HCT116 (cell line): Measurements from ENCODE around the gene TBCCD1. TPM values are rescaled to one million over a fixed set of nuclear protein-coding genes. Genes with fewer than 3 reads are reported as not detected.

Experiments used
- ATAC-seq: fragments of 200-7000 bp; cut with Tn5 transposase; 2 replicates; pipeline ENCODE4 v1.9.1; 2020; ENCODE audit warnings: mild to moderate bottlenecking, moderate library complexity
- BruUV-seq: library from RNA; stranded (reverse); fragments of 400-500 nt; replicated peaks from 2 replicates; lab custom pipeline; 2021; lab: Mats Ljungman, UMichigan
- CTCF ChIA-PET: fragments of 300-600 bp; sonication (Branson Sonifier 250); formaldehyde crosslinking; loops from one replicate; lab custom pipeline; 2021; ENCODE audit warnings: antibody characterized with exemption; lab: Charles Lee
- POLR2A ChIA-PET: fragments of 300-600, 350-600 bp; sonication (Branson Sonifier 250); formaldehyde crosslinking; loops from one replicate; lab custom pipeline; 2021; ENCODE audit warnings: antibody characterized with exemption; lab: Charles Lee
- RAD21 ChIA-PET, 2 experiments: fragments of 300-600 bp; sonication (Branson Sonifier 250); formaldehyde crosslinking; loops; one replicate each; lab custom pipeline; 2023; ENCODE audit warnings: low total read pairs in 2 of 2; ENCODE audit not compliant: uncharacterized antibody in 2 of 2, unreplicated experiment in 2 of 2, low non-redundant PET in 1 of 2; lab: Charles Lee
- DNase-seq: peaks from one replicate; pipeline ENCODE4 v3.0.0-alpha.2; 2010; ENCODE audit warnings: low read depth, low spot score
- H2AFZ ChIP-seq: fragments of 200-600 bp; shearing (Covaris generic), sonication (generic); 2 replicates; pipeline ENCODE4 v1.6.1; 2017; ENCODE audit warnings: low read depth, mixed run types, mixed read lengths, antibody characterized with exemption, low read length; ENCODE audit not compliant: poor library complexity, severe bottlenecking
- H3K27ac ChIP-seq: 2 replicates; pipeline ENCODE4 v1.5.1; 2012; ENCODE audit warnings: low read depth, low read length
- H3K27me3 ChIP-seq: fragments of 200-600 bp; sonication (generic); 2 replicates; pipeline ENCODE4 v1.6.1; 2016; ENCODE audit warnings: mixed run types, low read length, mixed read lengths; ENCODE audit not compliant: insufficient read depth
- H3K36me3 ChIP-seq, 2 experiments: fragments of 200-500 bp in 1 of 2; fragments of 200-600 bp in 1 of 2; sonication (Bioruptor generic) in 1 of 2; sonication (generic) in 1 of 2; 2 replicates each; pipeline versions ENCODE4 v1.5.1 to v1.6.1; 2014 to 2016; ENCODE audit warnings: low read length in 2 of 2, inconsistent platforms in 1 of 2, mixed read lengths in 1 of 2, mixed run types in 1 of 2; ENCODE audit not compliant: insufficient read depth in 2 of 2, control insufficient read depth in 1 of 2
- H3K4me1 ChIP-seq, 2 experiments: fragments of 200-600 bp in 1 of 2; sonication (generic) in 1 of 2; 2 replicates each; pipeline versions ENCODE4 v1.5.1 to v1.6.1; 2012 to 2017; ENCODE audit warnings: low read length in 2 of 2, inconsistent platforms in 1 of 2, mild to moderate bottlenecking in 1 of 2, mixed read lengths in 1 of 2, mixed run types in 1 of 2, moderate library complexity in 1 of 2; ENCODE audit not compliant: insufficient read depth in 2 of 2, control insufficient read depth in 1 of 2
- H3K4me2 ChIP-seq: fragments of 200-600 bp; sonication (generic); 2 replicates; pipeline ENCODE4 v1.6.1; 2017; ENCODE audit warnings: mixed run types, low read length, mixed read lengths
- H3K4me3 ChIP-seq, 2 experiments: fragments of 200-600 bp in 1 of 2; sonication (generic) in 1 of 2; replicated peaks in 1 of 2; 2 replicates each; pipeline ENCODE4 v1.5.1; 2011 to 2016; ENCODE audit warnings: low read length in 2 of 2, control low read depth in 1 of 2, low read depth in 1 of 2, mild to moderate bottlenecking in 1 of 2, mixed read lengths in 1 of 2, mixed run types in 1 of 2
- H3K79me2 ChIP-seq: fragments of 200-600 bp; sonication (generic); 2 replicates; pipeline ENCODE4 v1.6.1; 2017; ENCODE audit warnings: mild to moderate bottlenecking, mixed run types, low read length, moderate library complexity, mixed read lengths; ENCODE audit not compliant: insufficient read depth
- H3K9ac ChIP-seq: fragments of 200-600 bp; sonication (generic); 2 replicates; pipeline ENCODE4 v1.6.1; 2016; ENCODE audit warnings: low read length, mixed read lengths
- H3K9me2 ChIP-seq: fragments of 200-600 bp; sonication (generic), shearing (Covaris generic); 2 replicates; pipeline ENCODE4 v1.6.1; 2017; ENCODE audit warnings: mixed run types, mild to moderate bottlenecking, moderate library complexity; ENCODE audit not compliant: insufficient read depth
- H3K9me3 ChIP-seq, 2 experiments: fragments of 200-500 bp in 1 of 2; fragments of 200-600 bp in 1 of 2; sonication (Bioruptor generic) in 1 of 2; sonication (generic) in 1 of 2; 2 replicates each; pipeline ENCODE4 v1.6.1; 2014 to 2017; ENCODE audit warnings: low read length in 2 of 2, mixed read lengths in 2 of 2, inconsistent platforms in 1 of 2, low read depth in 1 of 2, mild to moderate bottlenecking in 1 of 2, mixed run types in 1 of 2, moderate library complexity in 1 of 2; ENCODE audit not compliant: control insufficient read depth in 1 of 2, insufficient read depth in 1 of 2
- H4K20me1 ChIP-seq: fragments of 200-600 bp; sonication (generic), shearing (Covaris generic); 2 replicates; pipeline ENCODE4 v1.6.1; 2017; ENCODE audit warnings: mixed run types, mild to moderate bottlenecking, moderate library complexity; ENCODE audit not compliant: insufficient read depth
- ATF3 ChIP-seq: IDR thresholded peaks from 2 replicates; pipeline ENCODE4 v1.6.1; 2012
- CBX3 ChIP-seq: IDR thresholded peaks from 2 replicates; pipeline ENCODE4 v1.6.1; 2012; ENCODE audit warnings: low read depth
- CEBPB ChIP-seq: IDR thresholded peaks from 2 replicates; pipeline ENCODE4 v1.6.1; 2012; ENCODE audit warnings: low read depth
- CTCF ChIP-seq, 3 experiments: fragments of 200-600 bp in 1 of 3; sonication (generic) in 1 of 3; IDR thresholded peaks in 2 of 3; conservative IDR thresholded peaks in 1 of 3; 2 replicates each; pipeline ENCODE4 v1.5.1; 2012 to 2017; ENCODE audit warnings: low read depth in 2 of 3, low read length in 2 of 3, antibody characterized with exemption in 1 of 3, borderline replicate concordance in 1 of 3, control low read depth in 1 of 3, mild to moderate bottlenecking in 1 of 3, mixed read lengths in 1 of 3, mixed run types in 1 of 3, moderate library complexity in 1 of 3; ENCODE audit not compliant: insufficient read depth in 1 of 3
- EGR1 ChIP-seq: IDR thresholded peaks from 2 replicates; pipeline ENCODE4 v1.6.1; 2012; ENCODE audit warnings: low read depth
- ELF1 ChIP-seq: IDR thresholded peaks from 2 replicates; pipeline ENCODE4 v1.6.1; 2012; ENCODE audit warnings: low read depth, borderline replicate concordance
- EZH2 ChIP-seq: fragments of 200-600 bp; sonication (generic); IDR thresholded peaks from 2 replicates; pipeline ENCODE4 v1.6.1; 2017; ENCODE audit warnings: antibody characterized with exemption, mixed run types
- EZH2phosphoT487 ChIP-seq: fragments of 200-600 bp; IDR thresholded peaks from 2 replicates; pipeline ENCODE4 v1.6.1; 2018; ENCODE audit warnings: antibody characterized with exemption, borderline replicate concordance
- JUND ChIP-seq: IDR thresholded peaks from 2 replicates; pipeline ENCODE4 v1.6.1; 2012
- MAX ChIP-seq: IDR thresholded peaks from 2 replicates; pipeline ENCODE4 v1.6.1; 2012
- POLR2A ChIP-seq: IDR thresholded peaks from 2 replicates; pipeline ENCODE4 v1.7.0; 2011; ENCODE audit warnings: borderline replicate concordance; ENCODE audit not compliant: insufficient read depth, insufficient read length; ENCODE audit errors: extremely low read depth
- POLR2AphosphoS5 ChIP-seq: IDR thresholded peaks from 2 replicates; pipeline ENCODE4 v1.6.1; 2011; ENCODE audit warnings: mild to moderate bottlenecking, low read depth, low read length, moderate library complexity
- RAD21 ChIP-seq: IDR thresholded peaks from 2 replicates; pipeline ENCODE4 v1.6.1; 2012; ENCODE audit warnings: low read depth, mild to moderate bottlenecking
- REST ChIP-seq: IDR thresholded peaks from 2 replicates; pipeline ENCODE4 v1.6.1; 2012; ENCODE audit warnings: low read depth
- SIN3A ChIP-seq: IDR thresholded peaks from 2 replicates; pipeline ENCODE4 v1.6.1; 2012; ENCODE audit warnings: low read depth
- TCF7L2 ChIP-seq: IDR thresholded peaks from 2 replicates; pipeline ENCODE4 v1.7.0; 2011; ENCODE audit warnings: borderline replicate concordance, inconsistent platforms; ENCODE audit not compliant: insufficient read depth, insufficient read length; ENCODE audit errors: extremely low read depth
- YY1 ChIP-seq: IDR thresholded peaks from 2 replicates; pipeline ENCODE4 v1.6.1; 2011; ENCODE audit warnings: low read length, low read depth, moderate library complexity, mild to moderate bottlenecking; ENCODE audit not compliant: insufficient replicate concordance; ENCODE audit errors: extremely low read depth
- ZFX ChIP-seq: fragments of 450-650 bp; IDR thresholded peaks from 2 replicates; pipeline ENCODE4 v1.6.1; 2017
- ZNF274 ChIP-seq: fragments of 200-500 bp; sonication (Bioruptor generic); IDR thresholded peaks from 2 replicates; pipeline ENCODE4 v1.6.1; 2014; ENCODE audit warnings: mild to moderate bottlenecking, low read depth, low read length, inconsistent platforms
- intact Hi-C: fragments of 100-400 bp; cut with micrococcal nuclease; formaldehyde crosslinking; loops from 2 replicates; pipeline ENCODE4 v1.10.0; 2022
- total RNA-seq: library from RNA; stranded (reverse); gene quantifications from one replicate; pipeline ENCODE4 v1.2.1, GENCODE V29; 2021; ENCODE audit not compliant: unreplicated experiment

The TBCCD1 gene
- total RNA-seq, 1 experiment from 2014 or later, result 16.8 TPM

- H3K4me1 ChIP-seq, result no peaks in the 10 kb centered on the region
- no peaks in the 10 kb centered on the region for H3K9me3 ChIP-seq
- no peaks in the 10 kb centered on the region for H3K79me2 ChIP-seq
- no peaks in the 10 kb centered on the region for H3K9me2 ChIP-seq
- H2AFZ ChIP-seq, result no peak overlapping the region
- BruUV-seq, result no TSS peak
- ChIA-PET POLR2A (no interaction called here), RAD21 (no interaction called here), CTCF (interaction anchor here (1.4 to 2.8 kb wide), 2 partner anchors 16 to 19 kb away, joined by 8 to 14 read pairs; no protein-coding TSS in a partner anchor)
- intact Hi-C loops, result no loop called here
- DNase-seq (no peak), ATAC-seq (no peak)
- TF ChIP-seq CEBPB, result no peak
- no peak for TF ChIP-seq TCF7L2
- no peak for TF ChIP-seq MAX
- no peak for TF ChIP-seq CBX3
- no peak for TF ChIP-seq SIN3A
- no peak for TF ChIP-seq ATF3
- no peak for TF ChIP-seq JUND
- no peak for TF ChIP-seq EZH2phosphoT487
- no peak for TF ChIP-seq REST
- TF ChIP-seq ZNF274, result no peak
- TF ChIP-seq POLR2AphosphoS5, result no peak
- no peak for TF ChIP-seq RAD21
- TF ChIP-seq EGR1, result no peak
- no peak for TF ChIP-seq YY1
- TF ChIP-seq ZFX, result no peak
- TF ChIP-seq EZH2, result no peak
- no peak for TF ChIP-seq POLR2A
- TF ChIP-seq ELF1, result no peak
- no peak for TF ChIP-seq CTCF (IDR thresholded peaks at IDR 0.05 in 2 of 3, conservative IDR thresholded peaks at IDR 0.05 in 1 of 3; ENCODE audit: borderline replicate concordance in 1 of 3, insufficient read depth in 1 of 3, low read depth in 2 of 3, low read length in 2 of 3)
- no peak overlapping the region for H3K4me2 ChIP-seq
- H3K27me3 ChIP-seq, result no peaks in the 10 kb centered on the region
- no peak overlapping the region for H3K9ac ChIP-seq
- no peaks in the 10 kb centered on the region for H3K36me3 ChIP-seq
- no peak overlapping the region for H3K4me3 ChIP-seq
- H3K27ac ChIP-seq, result no peak overlapping the region
- no peaks in the 10 kb centered on the region for H4K20me1 ChIP-seq
Measured at GRCh38 chr3:186598108-186598784, 31.1 kb upstream of the TBCCD1 start.
